Heart right ventricle (tissue), 16 donors: Measurements from ENCODE around the gene FIBCD1. TPM values are rescaled to one million over a fixed set of nuclear protein-coding genes. Genes with fewer than 3 reads are reported as not detected.
"Not testable (repeated sequence)": the region's sequence is repeated elsewhere in the genome, so short reads cannot be mapped to it uniquely, and the experiment has no call there.

Source experiments
- ATAC-seq, 8 donors: fragments of 200-7000 bp; cut with Tn5 transposase; one replicate each; pipeline ENCODE4 v1.9.1; 2020; ENCODE audit warnings: mild to moderate bottlenecking in 8 of 8, moderate library complexity in 8 of 8, moderate number of reproducible peaks in 1 of 8
- DNase-seq, 2 donors: peaks; one replicate each; pipeline ENCODE4 v3.0.0-alpha.2; 2020
- H3K27ac ChIP-seq, 10 donors: fragments of 200-600 bp; sonication (generic) in 2 of 10; one replicate each; pipeline versions ENCODE4 v1.5.0 to v1.8.0; 2020 to 2022; ENCODE audit warnings: mild to moderate bottlenecking in 3 of 10
- H3K27me3 ChIP-seq, 7 donors: fragments of 200-600 bp; one replicate each; pipeline ENCODE4 v1.8.0; 2021 to 2022; ENCODE audit warnings: mild to moderate bottlenecking in 2 of 7
- H3K36me3 ChIP-seq, 9 donors: fragments of 200-600 bp; sonication (generic) in 1 of 9; one replicate each; pipeline versions ENCODE4 v1.5.0 to v1.8.0; 2020 to 2022; ENCODE audit warnings: mild to moderate bottlenecking in 2 of 9
- H3K4me1 ChIP-seq, 9 donors: fragments of 200-600 bp; sonication (generic) in 1 of 9; one replicate each; pipeline versions ENCODE4 v1.5.0 to v1.8.0; 2020 to 2022; ENCODE audit warnings: mild to moderate bottlenecking in 4 of 9
- H3K4me3 ChIP-seq, 10 donors: fragments of 200-600 bp; sonication (generic) in 2 of 10; one replicate each; pipeline versions ENCODE4 v1.5.0 to v1.8.0; 2020 to 2022; ENCODE audit warnings: mild to moderate bottlenecking in 7 of 10, moderate library complexity in 2 of 10
- H3K9me3 ChIP-seq, 11 donors: fragments of 200-600 bp in 10 of 11; sonication (generic) in 2 of 11; one replicate each; pipeline versions ENCODE4 v1.5.0 to v1.8.0; 2013 to 2022; ENCODE audit warnings: mild to moderate bottlenecking in 2 of 11, control low read depth in 1 of 11, moderate library complexity in 1 of 11
- CTCF ChIP-seq, 9 donors: fragments of 200-600 bp; sonication (generic) in 2 of 9; IDR thresholded peaks; one replicate each; pipeline versions ENCODE4 v1.5.0 to v1.8.0; 2021 to 2022; ENCODE audit warnings: antibody characterized with exemption in 9 of 9, mild to moderate bottlenecking in 5 of 9, moderate library complexity in 1 of 9
- WGBS, 2 donors: extraction: QIAGEN DNeasy Blood & Tissue Kit; methylation state at CpG; one replicate each; pipeline ENCODE4 v1.1.7; 2013; ENCODE audit warnings: inconsistent platforms in 1 of 2; 5-methylcytosine and 5-hydroxymethylcytosine counted together
- intact Hi-C, 10 donors: fragments of 100-400 bp; cut with DNase I; formaldehyde crosslinking; loops; one replicate each; pipeline versions ENCODE4 v1.11.1 to v1.14.2; 2022
- polyA plus RNA-seq, 2 donors: library from polyadenylated mRNA; stranded (reverse); fragments of 200-250 nt; gene quantifications; one replicate each; pipeline ENCODE4 v1.2.3, GENCODE V29; 2013
- total RNA-seq, 10 donors: library from RNA; stranded (reverse); fragmentation: NEBNext Ultra II Directional in 3 of 10; extraction: Animal tissue kit (Norgen Biotek cat#: 25700) in 3 of 10; gene quantifications; one replicate each; pipeline versions ENCODE4 v1.2.1 to v1.2.4, GENCODE V29; 2021 to 2023
- donor health status: Arrhythmogenic right ventricular cardiomyopathy.
- donor health status: ischemic (EF 13 %, LVEDD 7.1; RV severe dilation, severe dysfunction).
- donor health status: healthy with polysubstance abuse.
- donor health status: DM: no; HTN: yes; CAD: no.
- donor health status: DM: no; HTN: no; CAD: no.
- donor health status: ischemic (EF 25% LVEDD 6.9; RV normal size, moderate dysfunction).
- donor health status: ischemic (EF 25% LVEDD 5.7; RV mildly dilated, moderate dysfunction).
- donor health status: healthy.
- donor health status: DM: yes; HTN: yes; CAD: no.
- donor health status: Ischemic cardiomyopathy.
- donor health status: ischemic (EF 35%, LVEDD 5.7; RV mildly dilated, moderate dysfunction).
- donor health status: nonischemic (EF 11% LVEDD 7.7; RV severe dilation, severe dysfunction).
- donor health status: DM: yes; HTN: yes; CAD: no.
- donor health status: PGD.
- donor health status: ischemic (EF 29% LVEDD 5.4; RV normal size, mild dysfunction).
- donor health status: nonischemic (EF 23%, LVEDD 6.1; RV moderate dilation, normal function).

FIBCD1 gene
- total and polyA plus RNA-seq, 12 donors = 0.16 to 5.8 (median 1.2) TPM

- Histone ChIP-seq H3K9me3 (no peaks in the 10 kb centered on the region), H3K27me3 (peaks cover 0 to 20% (median 6%) of the 10 kb centered on the region in 7 donors), H3K36me3 (no peaks in the 10 kb centered on the region), H3K4me3 (no peak overlapping the region), H3K27ac (no peak overlapping the region), H3K4me1 (no peaks in the 10 kb centered on the region)
- no peak for ATAC-seq
- intact Hi-C loops = no loop called here
- WGBS, 2 donors = 67 to 76% methylated on average over 21 of the region's 21 CpGs
- no peak for DNase-seq
- TF ChIP-seq CTCF (IDR thresholded peaks at IDR 0.05) = no peak
Measured at GRCh38 chr9:130956636-130957450, 17.8 kb upstream of the FIBCD1 start.

GRCh38 chr9:130955947-130956621 is 17.0 kb upstream of the FIBCD1 start:
- no peak overlapping the region for H3K27ac ChIP-seq

GRCh38 chr9:130954925-130955324 is 15.9 kb upstream of the FIBCD1 start:
- H3K36me3 ChIP-seq, H3K4me1 ChIP-seq, H3K4me3 ChIP-seq, ATAC-seq, H3K27ac ChIP-seq, intact Hi-C loops, H3K9me3 ChIP-seq, DNase-seq: not testable (repeated sequence)
- WGBS, 2 donors = 93 to 94% methylated on average over 2 of the region's 2 CpGs
- peaks cover 0 to 20% (median 6%) of the 10 kb centered on the region in 7 donors for H3K27me3 ChIP-seq

More at GRCh38 chr9:130955947-130956621, 17.0 kb upstream of the FIBCD1 start:
- H3K36me3 ChIP-seq = no peaks in the 10 kb centered on the region
- no peaks in the 10 kb centered on the region for H3K9me3 ChIP-seq
- H3K4me3 ChIP-seq = no peak overlapping the region
- DNase-seq (no peak), ATAC-seq (no peak)
- WGBS, 2 donors = 69 to 72% methylated on average over 18 of the region's 18 CpGs
- no peak for TF ChIP-seq CTCF (IDR thresholded peaks at IDR 0.05)
- H3K4me1 ChIP-seq = no peaks in the 10 kb centered on the region
- H3K27me3 ChIP-seq = peaks cover 0 to 20% (median 6%) of the 10 kb centered on the region in 7 donors
- intact Hi-C loops = no loop called here

- DNase-seq (no peak), ATAC-seq (no peak)
- intact Hi-C loops = no loop called here
- no peak for TF ChIP-seq CTCF (IDR thresholded peaks at IDR 0.05)
- no peak overlapping the region for H3K27ac ChIP-seq
- no peaks in the 10 kb centered on the region for H3K36me3 ChIP-seq
- 94 to 100% methylated on average over 1 of the region's 1 CpG for WGBS, 2 donors
- H3K4me3 ChIP-seq = no peak overlapping the region
- H3K27me3 ChIP-seq = peaks cover 0 to 26% (median 6%) of the 10 kb centered on the region in 7 donors
- H3K4me1 ChIP-seq = no peaks in the 10 kb centered on the region
- peaks cover 0 to 6% (median 0%) of the 10 kb centered on the region in 11 donors for H3K9me3 ChIP-seq
Measured at GRCh38 chr9:130954317-130954716, 15.3 kb upstream of the FIBCD1 start.
